BE2C (cell line): ENCODE measurements around the gene PJA1.
A peak's percentile ranks its signal among the peaks of the same experiment; 100 is the strongest.

Source experiments
- DNase-seq: peaks from one replicate; pipeline ENCODE4 v3.0.0-alpha.2; 2020
- H3K27me3 ChIP-seq: fragments of 250-450 bp; sonication (Bioruptor Pico); 2 replicates; pipeline ENCODE4 v1.5.1; 2020; ENCODE audit warnings: mild to moderate bottlenecking
- H3K36me3 ChIP-seq: fragments of 250-450 bp; sonication (Bioruptor Pico); 2 replicates; pipeline ENCODE4 v1.5.1; 2020; ENCODE audit warnings: mild to moderate bottlenecking
- H3K4me1 ChIP-seq: fragments of 250-450 bp; sonication (Bioruptor Pico); 2 replicates; pipeline ENCODE4 v1.5.1; 2020
- H3K4me3 ChIP-seq: 2 replicates; pipeline ENCODE4 v1.5.1; 2011; ENCODE audit warnings: low read depth, low read length
- H3K9me3 ChIP-seq: fragments of 250-450 bp; sonication (Bioruptor Pico); 2 replicates; pipeline ENCODE4 v1.5.1; 2020
- TF ChIP-seq, protein P1 (sequence below): IDR thresholded peaks from 2 replicates; pipeline ENCODE4 v1.5.1; 2012; ENCODE audit warnings: mild to moderate bottlenecking, low read depth, low read length

PJA1 gene

DNA sequence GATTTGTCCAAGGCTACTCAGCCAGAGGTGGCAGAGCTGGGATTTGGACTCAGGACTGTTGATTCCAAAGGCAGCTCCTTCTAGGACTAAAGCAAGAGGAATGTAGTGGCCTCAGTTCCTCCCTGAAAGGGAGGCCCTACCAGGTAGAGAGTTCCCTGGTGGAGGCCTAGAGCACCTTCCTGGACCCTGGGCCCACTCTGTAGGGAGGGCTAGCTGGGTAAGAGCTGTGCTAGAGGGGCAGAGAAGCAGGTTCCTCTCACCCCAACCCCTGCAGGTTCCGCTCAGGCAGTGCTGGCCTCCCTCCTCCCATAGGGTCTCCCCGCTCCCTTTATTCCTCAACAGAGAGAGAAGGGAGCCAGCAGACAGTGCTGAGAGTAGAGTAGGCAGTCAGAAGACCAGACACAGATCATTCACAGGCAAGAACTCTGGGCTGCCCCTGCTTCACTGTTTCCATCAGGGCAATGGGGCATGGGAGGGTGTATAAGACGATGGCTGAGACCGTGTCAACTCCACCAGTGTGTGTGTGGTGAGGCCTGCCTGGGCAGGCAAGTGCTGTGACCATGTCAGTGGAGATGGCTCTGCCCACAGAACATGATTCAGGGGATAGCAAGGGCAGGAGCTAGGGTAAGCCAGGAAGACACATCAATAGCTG lies 12.4 kb upstream of the PJA1 start:
- Histone ChIP-seq H3K36me3 (no peaks in the 10 kb centered on the region), H3K4me3 (no peak overlapping the region), H3K9me3 (no peaks in the 10 kb centered on the region), H3K27me3 (no peaks in the 10 kb centered on the region), H3K4me1 (no peaks in the 10 kb centered on the region; the same call in 1 of the 2 replicates)
- TF ChIP-seq, protein P1, sequence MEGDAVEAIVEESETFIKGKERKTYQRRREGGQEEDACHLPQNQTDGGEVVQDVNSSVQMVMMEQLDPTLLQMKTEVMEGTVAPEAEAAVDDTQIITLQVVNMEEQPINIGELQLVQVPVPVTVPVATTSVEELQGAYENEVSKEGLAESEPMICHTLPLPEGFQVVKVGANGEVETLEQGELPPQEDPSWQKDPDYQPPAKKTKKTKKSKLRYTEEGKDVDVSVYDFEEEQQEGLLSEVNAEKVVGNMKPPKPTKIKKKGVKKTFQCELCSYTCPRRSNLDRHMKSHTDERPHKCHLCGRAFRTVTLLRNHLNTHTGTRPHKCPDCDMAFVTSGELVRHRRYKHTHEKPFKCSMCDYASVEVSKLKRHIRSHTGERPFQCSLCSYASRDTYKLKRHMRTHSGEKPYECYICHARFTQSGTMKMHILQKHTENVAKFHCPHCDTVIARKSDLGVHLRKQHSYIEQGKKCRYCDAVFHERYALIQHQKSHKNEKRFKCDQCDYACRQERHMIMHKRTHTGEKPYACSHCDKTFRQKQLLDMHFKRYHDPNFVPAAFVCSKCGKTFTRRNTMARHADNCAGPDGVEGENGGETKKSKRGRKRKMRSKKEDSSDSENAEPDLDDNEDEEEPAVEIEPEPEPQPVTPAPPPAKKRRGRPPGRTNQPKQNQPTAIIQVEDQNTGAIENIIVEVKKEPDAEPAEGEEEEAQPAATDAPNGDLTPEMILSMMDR, result no peak
- DNase-seq, result no peak

DNA sequence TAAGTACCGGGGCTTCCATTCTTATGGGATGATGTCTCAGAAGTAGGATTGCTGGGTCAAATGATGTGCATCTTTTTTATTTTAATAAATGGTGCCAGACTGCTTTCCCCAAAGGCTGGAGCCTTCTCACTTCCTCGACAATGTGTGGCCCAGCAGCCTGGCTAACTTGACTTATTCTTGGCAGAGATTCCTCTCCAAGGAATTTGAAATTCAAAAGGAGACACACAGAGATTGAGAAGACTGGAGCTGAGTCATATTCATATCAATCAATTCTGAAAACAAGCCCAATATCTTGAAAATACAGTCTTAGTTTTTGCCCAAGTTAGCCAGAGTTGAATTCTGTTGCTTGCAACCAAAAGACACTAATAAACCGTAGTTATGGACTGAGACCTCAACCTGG lies 10.8 kb upstream of the PJA1 start:
- no peaks in the 10 kb centered on the region; the same call in 1 of the 2 replicates for H3K4me1 ChIP-seq
- no peaks in the 10 kb centered on the region for H3K36me3 ChIP-seq
- H3K9me3 ChIP-seq, result no peaks in the 10 kb centered on the region
- TF ChIP-seq, protein P1, result no peak
- H3K27me3 ChIP-seq, result no peaks in the 10 kb centered on the region
- H3K4me3 ChIP-seq, result no peak overlapping the region
- no peak for DNase-seq

DNA sequence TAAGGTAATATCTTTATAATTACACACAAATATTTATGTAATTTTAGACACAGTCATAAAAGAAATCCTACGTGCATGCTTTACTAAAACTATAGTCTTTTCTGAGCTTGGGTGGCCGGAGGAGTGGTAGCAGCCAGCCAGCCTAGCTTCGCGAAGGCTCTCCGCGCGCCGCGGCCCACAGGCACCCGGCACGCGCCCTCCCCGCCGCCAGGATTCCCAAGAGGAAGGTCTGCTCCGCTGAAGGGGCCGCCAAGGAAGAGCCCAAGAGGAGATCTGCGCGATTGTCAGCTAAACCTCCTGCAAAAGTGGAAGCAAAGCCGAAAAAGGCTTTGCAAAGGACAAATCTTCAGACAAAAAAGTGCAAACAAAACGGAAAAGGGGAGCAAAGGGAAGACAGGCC lies 8.7 kb upstream of the PJA1 start:
- Histone ChIP-seq H3K4me3 (no peak overlapping the region), H3K4me1 (no peaks in the 10 kb centered on the region), H3K36me3 (no peaks in the 10 kb centered on the region), H3K9me3 (no peaks in the 10 kb centered on the region), H3K27me3 (no peaks in the 10 kb centered on the region)
- DNase-seq, result no peak
- TF ChIP-seq, protein P1, result no peak

DNA sequence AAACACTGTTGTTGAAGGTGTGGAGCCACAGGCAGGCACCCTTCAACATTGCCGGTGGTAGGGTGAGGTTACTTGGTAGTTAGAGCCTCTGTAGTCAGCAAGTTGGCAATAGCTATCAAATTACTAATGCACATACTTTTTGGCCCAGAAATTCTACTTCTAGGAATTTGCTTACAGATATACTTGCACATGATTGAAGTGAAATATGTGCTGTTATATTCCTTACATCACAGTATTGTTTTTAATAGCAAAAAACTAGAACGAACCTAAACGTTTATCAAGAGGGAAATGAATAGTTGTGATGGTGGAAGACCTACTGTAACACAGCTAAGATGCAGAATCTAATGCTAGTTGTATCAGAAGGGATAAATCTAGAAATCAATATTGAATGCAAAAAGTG lies 7.7 kb upstream of the PJA1 start:
- DNase-seq, result no peak
- no peaks in the 10 kb centered on the region for H3K36me3 ChIP-seq
- no peaks in the 10 kb centered on the region for H3K4me1 ChIP-seq
- H3K4me3 ChIP-seq, result no peak overlapping the region
- no peaks in the 10 kb centered on the region for H3K9me3 ChIP-seq
- H3K27me3 ChIP-seq, result no peaks in the 10 kb centered on the region
- TF ChIP-seq, protein P1, result no peak

DNA sequence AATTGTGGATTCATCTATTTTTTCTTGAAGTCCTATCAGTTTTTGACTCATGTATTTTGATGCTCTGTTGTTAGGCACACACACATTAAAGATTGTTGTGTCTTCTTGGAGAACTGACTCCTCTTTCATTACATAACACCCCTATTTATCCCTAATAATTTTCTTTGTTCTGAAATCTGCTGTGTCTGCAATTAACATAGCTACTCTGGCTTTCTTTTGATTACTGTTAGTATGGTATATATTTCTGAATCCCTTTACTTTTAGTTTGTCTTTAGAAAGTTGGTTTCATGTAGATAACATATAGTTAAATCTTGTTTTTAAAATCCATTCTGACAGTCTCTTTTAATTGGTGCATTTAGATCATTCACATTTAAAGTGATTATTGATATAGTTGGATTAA lies 5.1 kb upstream of the PJA1 start:
- DNase-seq, result no peak
- TF ChIP-seq, protein P1, result no peak
- no peaks in the 10 kb centered on the region for H3K4me1 ChIP-seq
- H3K9me3 ChIP-seq, result no peaks in the 10 kb centered on the region
- no peak overlapping the region for H3K4me3 ChIP-seq
- H3K27me3 ChIP-seq, result no peaks in the 10 kb centered on the region
- no peaks in the 10 kb centered on the region for H3K36me3 ChIP-seq

DNA sequence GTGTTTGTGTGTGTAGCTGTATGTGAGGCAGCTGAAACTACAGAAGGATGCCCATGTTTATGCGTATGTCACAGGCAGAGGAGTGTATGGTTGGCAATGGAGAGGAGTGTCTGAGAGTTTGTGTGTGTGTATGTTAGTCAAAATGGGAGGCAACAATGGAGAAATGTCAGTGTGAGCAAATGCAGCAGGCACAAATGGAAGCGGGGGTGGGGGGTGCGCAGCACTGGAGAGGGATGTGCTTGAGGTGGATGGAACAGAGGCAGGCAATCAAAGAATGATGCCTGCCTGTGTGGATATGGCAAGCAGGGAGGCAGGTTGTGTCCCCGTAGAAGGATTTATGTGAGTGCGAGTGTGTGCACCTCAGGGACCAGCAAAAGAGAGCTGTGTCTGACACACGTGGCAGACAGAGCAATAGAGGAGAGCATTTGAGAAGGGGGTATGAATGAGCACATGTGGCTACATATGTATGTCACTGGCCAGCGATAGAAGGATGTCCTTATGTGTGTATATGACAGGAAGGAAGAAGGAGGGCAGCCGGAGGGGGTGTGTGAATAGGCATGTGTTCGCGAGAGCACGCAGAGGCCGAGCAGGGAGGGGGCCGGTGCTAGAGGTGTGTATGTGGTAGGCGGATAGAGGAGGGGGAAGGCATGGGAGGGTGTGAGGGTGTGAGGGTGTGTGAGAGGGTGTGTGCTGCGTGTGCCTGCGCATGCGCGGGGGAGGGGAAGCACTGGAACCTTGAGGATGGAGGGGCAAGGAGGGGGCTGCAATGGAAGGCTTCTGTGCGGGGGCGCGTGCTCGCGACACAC lies 1.1 kb downstream of the PJA1 start:
- peak; percentile 31 for DNase-seq
- no peaks in the 10 kb centered on the region for H3K4me1 ChIP-seq

More for the DNA sequence above, 1.1 kb downstream of the PJA1 start:
- Histone ChIP-seq H3K9me3 (no peaks in the 10 kb centered on the region), H3K4me3 (peak overlapping the region; percentile 80), H3K36me3 (no peaks in the 10 kb centered on the region), H3K27me3 (no peaks in the 10 kb centered on the region)
- TF ChIP-seq, protein P1, result no peak
